Endodermal cell (in vitro differentiated cells): ENCODE data around the gene AMOTL2. TPM values are rescaled to one million over a fixed set of nuclear protein-coding genes. Genes with fewer than 3 reads are reported as not detected.

Experiments used
- DNase-seq: peaks from one replicate; pipeline ENCODE4 v3.0.0-alpha.2; 2017
- H3K27ac ChIP-seq: 2 replicates; pipeline ENCODE4 v1.5.1; 2013; ENCODE audit warnings: mild to moderate bottlenecking, low read depth, low read length, moderate library complexity
- H3K27me3 ChIP-seq: 2 replicates; pipeline ENCODE4 v1.6.1; 2013; ENCODE audit warnings: mild to moderate bottlenecking, low read length, moderate library complexity; ENCODE audit not compliant: insufficient read depth, control insufficient read depth, poor library complexity, severe bottlenecking
- H3K36me3 ChIP-seq: 2 replicates; pipeline ENCODE4 v1.7.0; 2013; ENCODE audit warnings: mild to moderate bottlenecking, low read length, moderate library complexity; ENCODE audit not compliant: control insufficient read depth, insufficient read depth
- H3K4me1 ChIP-seq: one replicate; pipeline ENCODE4 v1.7.0; 2013; ENCODE audit warnings: low read length; ENCODE audit not compliant: control insufficient read depth, insufficient read depth
- H3K4me3 ChIP-seq: 2 replicates; pipeline ENCODE4 v1.5.1; 2013; ENCODE audit warnings: mild to moderate bottlenecking, low read length, moderate library complexity
- H3K9ac ChIP-seq: 2 replicates; pipeline ENCODE4 v1.6.1; 2013; ENCODE audit warnings: mild to moderate bottlenecking, low read length, moderate library complexity; ENCODE audit not compliant: poor library complexity, severe bottlenecking; ENCODE audit errors: extremely low read depth
- H3K9me3 ChIP-seq: 2 replicates; pipeline ENCODE4 v1.6.1; 2013; ENCODE audit warnings: mild to moderate bottlenecking, low read length, moderate library complexity; ENCODE audit not compliant: control insufficient read depth
- H3K27ac Mint-ChIP-seq: 2 replicates; pipeline ENCODE4 v1.8.0; 2020; ENCODE audit warnings: mixed read lengths
- H3K27me3 Mint-ChIP-seq: 2 replicates; pipeline ENCODE4 v1.8.0; 2021; ENCODE audit warnings: mild to moderate bottlenecking, mixed read lengths; ENCODE audit not compliant: insufficient read depth
- H3K36me3 Mint-ChIP-seq: 2 replicates; pipeline ENCODE4 v1.8.0; 2020; ENCODE audit warnings: low read depth, mixed read lengths
- H3K4me1 Mint-ChIP-seq: 2 replicates; pipeline ENCODE4 v1.8.0; 2020; ENCODE audit warnings: mixed read lengths
- H3K4me3 Mint-ChIP-seq: 2 replicates; pipeline ENCODE4 v1.8.0; 2020; ENCODE audit warnings: mild to moderate bottlenecking, moderate library complexity, mixed read lengths
- H3K9me3 Mint-ChIP-seq: 2 replicates; pipeline ENCODE4 v1.8.0; 2020; ENCODE audit warnings: mild to moderate bottlenecking, mixed read lengths
- CTCF ChIP-seq: fragments of 200-600 bp; sonication (generic); conservative IDR thresholded peaks from 2 replicates; pipeline ENCODE4 v1.5.0; 2021; ENCODE audit warnings: antibody characterized with exemption, mild to moderate bottlenecking
- WGBS, 2 experiments: methylation state at CpG; one replicate each; pipeline versions ENCODE4 v1.1.5 to v1.1.7; 2013; ENCODE audit warnings: missing lambda C conversion rate in 2 of 2, mixed read lengths in 1 of 2; ENCODE audit not compliant: insufficient coverage in 1 of 2, insufficient read length in 1 of 2; 5-methylcytosine and 5-hydroxymethylcytosine counted together
- total RNA-seq, 2 donors: library from RNA; stranded (reverse); fragmentation: NEBNext Ultra II Directional in 1 of 2; extraction: Animal tissue kit (Norgen Biotek cat#: 25700) in 1 of 2; gene quantifications; 2 replicates in 1 of 2; 3 replicates in 1 of 2; pipeline ENCODE4 v1.2.1, GENCODE V29; 2021

Gene AMOTL2
- total RNA-seq, 2 donors from 2014 or later: 109 to 153 TPM

DNA sequence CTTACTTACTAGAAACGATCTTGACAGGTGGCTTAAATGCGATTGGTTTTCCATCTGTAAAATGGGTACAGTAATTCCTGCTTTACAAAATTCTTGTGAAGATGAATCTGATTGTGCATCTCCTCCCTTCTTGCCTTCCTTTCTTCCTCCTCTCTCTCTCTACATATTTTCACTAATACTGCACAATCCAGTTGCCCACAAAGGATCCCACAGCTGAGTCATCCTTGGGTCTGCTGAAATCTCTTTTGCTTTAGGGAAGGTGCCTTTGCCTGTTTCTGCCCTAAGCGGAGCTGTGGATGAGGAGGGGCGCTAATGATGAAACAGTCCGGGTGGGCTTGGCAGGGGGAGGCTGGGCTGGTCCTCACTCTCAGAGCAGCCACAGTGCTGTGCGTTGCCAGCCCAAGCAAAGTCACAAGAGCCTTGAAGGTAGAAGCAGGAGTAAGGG is 46.1 kb downstream of the AMOTL2 start:
- peak; percentile 65 for DNase-seq
- Mint-ChIP-seq H3K27me3 (no peaks in the 10 kb centered on the region), H3K4me1 (peaks cover 48% of the 10 kb centered on the region), H3K9me3 (no peaks in the 10 kb centered on the region), H3K4me3 (no peak overlapping the region), H3K36me3 (no peaks in the 10 kb centered on the region), H3K27ac (no peak overlapping the region)
- no peaks in the 10 kb centered on the region for H3K36me3 ChIP-seq
- WGBS, 2 experiments: 86 to 96% methylated on average over 1 to 6 of the region's 6 CpGs
- TF ChIP-seq CTCF: no peak
- no peak overlapping the region for H3K9ac ChIP-seq
- no peak overlapping the region for H3K4me3 ChIP-seq
- no peak overlapping the region for H3K27ac ChIP-seq
- H3K27me3 ChIP-seq: no peaks in the 10 kb centered on the region
- no peaks in the 10 kb centered on the region for H3K9me3 ChIP-seq
- H3K4me1 ChIP-seq: peaks cover 34% of the 10 kb centered on the region

- H3K27ac Mint-ChIP-seq: peak overlapping the region; percentile 90
- WGBS, 2 experiments: 88 to 92% methylated on average over 2 to 4 of the region's 4 CpGs
- H3K27ac ChIP-seq: peak overlapping the region; percentile 50
Measured at GRCh38 chr3:134327594-134327975, 46.7 kb downstream of the AMOTL2 start.

GRCh38 chr3:134326760-134327593 is 47.3 kb downstream of the AMOTL2 start:
- H3K4me3 ChIP-seq: peak overlapping the region; percentile 53
- peak overlapping the region; percentile 1 for H3K9ac ChIP-seq
- H3K27me3 ChIP-seq: no peaks in the 10 kb centered on the region
- no peaks in the 10 kb centered on the region for H3K9me3 ChIP-seq
- no peak for TF ChIP-seq CTCF
- peak overlapping the region; percentile 50 for H3K27ac ChIP-seq
- no peaks in the 10 kb centered on the region for H3K36me3 ChIP-seq
- peaks cover 30% of the 10 kb centered on the region for H3K4me1 ChIP-seq
- no peaks in the 10 kb centered on the region for H3K36me3 Mint-ChIP-seq
- DNase-seq: peak; percentile 92
- no peaks in the 10 kb centered on the region for H3K27me3 Mint-ChIP-seq
- H3K4me3 Mint-ChIP-seq: no peak overlapping the region
- H3K4me1 Mint-ChIP-seq: peaks cover 39% of the 10 kb centered on the region
- 59 to 65% methylated on average over 8 to 10 of the region's 10 CpGs for WGBS, 2 experiments
- no peaks in the 10 kb centered on the region for H3K9me3 Mint-ChIP-seq
- H3K27ac Mint-ChIP-seq: peak overlapping the region; percentile 90

More at GRCh38 chr3:134327594-134327975, 46.7 kb downstream of the AMOTL2 start:
- H3K27me3 ChIP-seq: no peaks in the 10 kb centered on the region
- H3K9me3 ChIP-seq: no peaks in the 10 kb centered on the region
- H3K9ac ChIP-seq: peak overlapping the region; percentile 1
- no peaks in the 10 kb centered on the region for H3K36me3 ChIP-seq
- peaks cover 31% of the 10 kb centered on the region for H3K4me1 ChIP-seq
- DNase-seq: peak; percentile 55
- H3K36me3 Mint-ChIP-seq: no peaks in the 10 kb centered on the region
- H3K4me1 Mint-ChIP-seq: peaks cover 45% of the 10 kb centered on the region
- H3K4me3 Mint-ChIP-seq: no peak overlapping the region
- no peaks in the 10 kb centered on the region for H3K9me3 Mint-ChIP-seq
- peak overlapping the region; percentile 53 for H3K4me3 ChIP-seq
- no peak for TF ChIP-seq CTCF
- no peaks in the 10 kb centered on the region for H3K27me3 Mint-ChIP-seq
